Endothelial cell of umbilical vein (primary cell): Measurements from ENCODE around the gene ZBTB7C.

Experiments used
- CTCF ChIP-seq, 2 donors: IDR thresholded peaks; 1 replicate in 1 of 2; 2 replicates in 1 of 2; pipeline ENCODE4 v1.5.1; 2011; ENCODE audit warnings: low read length in 2 of 2, mild to moderate bottlenecking in 2 of 2, moderate library complexity in 2 of 2, control low read depth in 1 of 2, inconsistent platforms in 1 of 2, low read depth in 1 of 2; ENCODE audit not compliant: insufficient read depth in 1 of 2; ENCODE audit errors: extremely low read depth in 1 of 2
- EZH2 ChIP-seq: IDR thresholded peaks from 2 replicates; pipeline ENCODE4 v1.6.1; 2012; ENCODE audit warnings: borderline replicate concordance, low read depth, mild to moderate bottlenecking, moderate library complexity, low read length, inconsistent platforms; ENCODE audit not compliant: severe bottlenecking
- GATA2 ChIP-seq: IDR thresholded peaks from 2 replicates; pipeline ENCODE4 v1.7.0; 2011; ENCODE audit warnings: low read depth, mild to moderate bottlenecking, moderate library complexity, mixed read lengths, low read length; ENCODE audit not compliant: insufficient read length, insufficient read depth
- MAX ChIP-seq: IDR thresholded peaks from 2 replicates; pipeline ENCODE4 v1.6.1; 2011; ENCODE audit not compliant: insufficient read depth, insufficient read length
- POLR2A ChIP-seq: IDR thresholded peaks from 2 replicates; pipeline ENCODE4 v1.6.1; 2012; ENCODE audit warnings: low read depth, mild to moderate bottlenecking, control low read depth, low read length

GRCh38 chr18:48168861-48169260, 240.3 kb downstream of the ZBTB7C start:
- no peak for TF ChIP-seq CTCF (IDR thresholded peaks at IDR 0.05; ENCODE audit: extremely low read depth in 1 of 2, insufficient read depth in 1 of 2, low read depth in 1 of 2, low read length in 2 of 2)
- no peak for TF ChIP-seq POLR2A
- no peak for TF ChIP-seq MAX
- TF ChIP-seq GATA2 = no peak
- TF ChIP-seq EZH2 = no peak
